GM12873 (cell line): Measurements from ENCODE around the gene MYADM.

Source experiments
- TF ChIP-seq, protein P1 (sequence below): IDR thresholded peaks from 2 replicates; pipeline ENCODE4 v1.5.1; 2012; ENCODE audit warnings: low read depth, mild to moderate bottlenecking, moderate library complexity, low read length, control low read depth; ENCODE audit not compliant: insufficient read depth; ENCODE audit errors: missing control alignments

The MYADM gene

DNA sequence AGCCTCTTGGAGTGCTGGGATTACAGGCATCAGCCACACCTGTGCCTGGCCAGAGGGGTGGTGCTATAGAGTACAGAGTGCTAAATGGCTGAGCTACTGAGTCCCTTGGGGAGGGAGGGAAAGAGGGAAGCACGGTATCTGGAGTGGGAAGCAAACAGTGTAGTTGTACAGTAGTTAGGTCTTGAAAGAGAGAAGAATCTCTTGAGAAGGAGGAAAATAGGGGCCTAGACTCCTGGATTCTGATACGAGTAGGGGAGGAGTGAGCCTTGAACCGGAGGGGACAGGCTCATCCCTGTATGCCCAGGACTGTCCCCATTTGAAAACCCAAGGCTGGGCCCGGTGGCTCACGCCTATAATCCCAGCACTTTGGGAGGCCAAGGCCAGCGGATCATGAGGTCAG is 5.1 kb downstream of the MYADM start:
- TF ChIP-seq, protein P1, sequence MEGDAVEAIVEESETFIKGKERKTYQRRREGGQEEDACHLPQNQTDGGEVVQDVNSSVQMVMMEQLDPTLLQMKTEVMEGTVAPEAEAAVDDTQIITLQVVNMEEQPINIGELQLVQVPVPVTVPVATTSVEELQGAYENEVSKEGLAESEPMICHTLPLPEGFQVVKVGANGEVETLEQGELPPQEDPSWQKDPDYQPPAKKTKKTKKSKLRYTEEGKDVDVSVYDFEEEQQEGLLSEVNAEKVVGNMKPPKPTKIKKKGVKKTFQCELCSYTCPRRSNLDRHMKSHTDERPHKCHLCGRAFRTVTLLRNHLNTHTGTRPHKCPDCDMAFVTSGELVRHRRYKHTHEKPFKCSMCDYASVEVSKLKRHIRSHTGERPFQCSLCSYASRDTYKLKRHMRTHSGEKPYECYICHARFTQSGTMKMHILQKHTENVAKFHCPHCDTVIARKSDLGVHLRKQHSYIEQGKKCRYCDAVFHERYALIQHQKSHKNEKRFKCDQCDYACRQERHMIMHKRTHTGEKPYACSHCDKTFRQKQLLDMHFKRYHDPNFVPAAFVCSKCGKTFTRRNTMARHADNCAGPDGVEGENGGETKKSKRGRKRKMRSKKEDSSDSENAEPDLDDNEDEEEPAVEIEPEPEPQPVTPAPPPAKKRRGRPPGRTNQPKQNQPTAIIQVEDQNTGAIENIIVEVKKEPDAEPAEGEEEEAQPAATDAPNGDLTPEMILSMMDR: no peak

DNA sequence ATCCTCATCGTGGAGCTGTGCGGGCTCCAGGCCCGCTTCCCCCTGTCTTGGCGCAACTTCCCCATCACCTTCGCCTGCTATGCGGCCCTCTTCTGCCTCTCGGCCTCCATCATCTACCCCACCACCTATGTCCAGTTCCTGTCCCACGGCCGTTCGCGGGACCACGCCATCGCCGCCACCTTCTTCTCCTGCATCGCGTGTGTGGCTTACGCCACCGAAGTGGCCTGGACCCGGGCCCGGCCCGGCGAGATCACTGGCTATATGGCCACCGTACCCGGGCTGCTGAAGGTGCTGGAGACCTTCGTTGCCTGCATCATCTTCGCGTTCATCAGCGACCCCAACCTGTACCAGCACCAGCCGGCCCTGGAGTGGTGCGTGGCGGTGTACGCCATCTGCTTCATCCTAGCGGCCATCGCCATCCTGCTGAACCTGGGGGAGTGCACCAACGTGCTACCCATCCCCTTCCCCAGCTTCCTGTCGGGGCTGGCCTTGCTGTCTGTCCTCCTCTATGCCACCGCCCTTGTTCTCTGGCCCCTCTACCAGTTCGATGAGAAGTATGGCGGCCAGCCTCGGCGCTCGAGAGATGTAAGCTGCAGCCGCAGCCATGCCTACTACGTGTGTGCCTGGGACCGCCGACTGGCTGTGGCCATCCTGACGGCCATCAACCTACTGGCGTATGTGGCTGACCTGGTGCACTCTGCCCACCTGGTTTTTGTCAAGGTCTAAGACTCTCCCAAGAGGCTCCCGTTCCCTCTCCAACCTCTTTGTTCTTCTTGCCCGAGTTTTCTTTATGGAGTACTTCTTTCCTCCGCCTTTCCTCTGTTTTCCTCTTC is 6.3 kb downstream of the MYADM start:
- TF ChIP-seq, protein P1: no peak

DNA sequence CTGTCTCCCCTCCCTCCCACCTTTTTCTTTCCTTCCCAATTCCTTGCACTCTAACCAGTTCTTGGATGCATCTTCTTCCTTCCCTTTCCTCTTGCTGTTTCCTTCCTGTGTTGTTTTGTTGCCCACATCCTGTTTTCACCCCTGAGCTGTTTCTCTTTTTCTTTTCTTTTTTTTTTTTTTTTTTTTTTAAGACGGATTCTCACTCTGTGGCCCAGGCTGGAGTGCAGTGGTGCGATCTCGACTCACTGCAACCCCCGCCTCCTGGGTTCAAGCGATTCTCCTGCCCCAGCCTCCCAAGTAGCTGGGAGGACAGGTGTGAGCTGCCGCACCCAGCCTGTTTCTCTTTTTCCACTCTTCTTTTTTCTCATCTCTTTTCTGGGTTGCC is 6.9 kb downstream of the MYADM start:
- TF ChIP-seq, protein P1: no peak

DNA sequence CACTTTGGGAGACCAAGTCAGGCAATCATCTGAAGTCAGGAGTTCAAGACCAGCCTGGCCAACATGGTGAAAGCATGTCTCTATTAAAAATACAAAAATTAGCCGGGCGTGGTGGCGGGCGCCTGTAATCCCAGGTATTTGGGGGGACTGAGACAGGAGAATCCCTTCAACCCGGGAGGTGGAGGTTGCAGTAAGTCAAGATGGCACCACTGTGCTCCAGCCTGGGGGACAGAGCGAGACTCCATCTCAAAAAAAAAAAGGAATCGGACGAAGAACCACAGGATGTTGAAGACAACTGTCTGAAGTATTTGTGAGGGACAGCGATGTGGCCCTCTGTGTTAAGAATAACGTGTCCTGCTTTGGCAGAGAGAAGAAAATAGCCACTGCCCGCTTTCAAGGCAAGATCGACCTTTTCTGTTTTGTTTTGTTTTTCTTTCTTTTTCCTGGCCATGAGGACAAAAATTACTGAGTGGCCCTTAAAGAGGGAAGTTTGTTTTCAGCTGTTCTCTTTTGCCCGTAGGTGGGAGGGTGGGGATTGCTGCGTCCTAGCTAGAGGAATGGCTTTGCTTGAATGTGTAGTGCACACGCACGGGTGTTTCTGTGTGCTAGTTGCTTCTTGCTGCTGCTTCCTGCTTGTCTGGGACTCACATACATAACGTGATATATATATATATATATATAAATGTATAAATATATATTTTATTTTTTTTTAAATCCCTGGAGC is 8.1 kb downstream of the MYADM start:
- TF ChIP-seq, protein P1: no peak

DNA sequence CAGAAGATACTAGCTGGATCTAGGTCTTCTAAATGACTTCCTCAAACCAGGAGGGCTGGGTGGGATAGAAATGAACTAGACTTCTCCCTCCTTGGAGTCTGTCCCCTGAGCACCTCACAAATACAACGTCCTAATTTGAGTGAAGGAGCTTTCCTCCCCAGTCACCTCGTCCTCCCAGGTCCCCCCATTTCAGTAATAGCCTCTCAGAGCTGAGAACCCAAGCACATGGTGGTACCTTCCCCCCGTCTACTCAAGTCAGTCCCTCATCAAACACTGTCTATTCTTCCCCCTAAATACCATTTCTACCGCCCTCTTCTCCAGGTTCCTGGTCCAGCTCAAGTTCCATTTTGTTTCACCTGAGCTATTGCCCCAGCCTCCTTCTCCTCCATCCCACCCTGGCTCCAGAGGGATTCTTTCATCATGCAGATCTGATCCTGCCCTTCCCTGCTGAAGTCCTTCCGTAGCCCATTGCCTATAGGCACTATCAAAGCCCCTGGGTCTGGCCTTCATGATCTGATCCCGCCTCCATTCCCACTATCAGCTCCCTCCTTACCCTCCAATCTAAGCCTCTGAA is 9.1 kb downstream of the MYADM start:
- TF ChIP-seq, protein P1: no peak

DNA sequence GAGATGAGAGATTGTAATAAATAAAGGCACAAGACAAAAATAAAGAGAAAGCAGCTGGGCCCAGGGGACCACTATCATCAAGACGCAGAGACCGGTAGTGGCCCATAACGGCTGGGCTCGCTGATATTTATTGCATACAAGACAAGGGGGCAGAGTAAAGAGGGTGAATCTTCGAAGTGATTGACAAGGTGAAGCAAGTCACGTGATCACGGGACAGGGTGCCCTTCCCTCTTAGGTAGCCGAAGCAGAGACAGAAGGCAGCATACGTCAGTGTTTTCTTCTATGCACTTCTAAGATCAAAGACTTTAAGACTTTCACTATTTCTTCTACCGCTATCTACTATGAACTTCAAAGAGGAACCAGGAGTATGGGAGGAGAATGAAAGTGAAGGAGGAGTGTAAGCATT is 9.7 kb downstream of the MYADM start:
- TF ChIP-seq, protein P1: no peak

DNA sequence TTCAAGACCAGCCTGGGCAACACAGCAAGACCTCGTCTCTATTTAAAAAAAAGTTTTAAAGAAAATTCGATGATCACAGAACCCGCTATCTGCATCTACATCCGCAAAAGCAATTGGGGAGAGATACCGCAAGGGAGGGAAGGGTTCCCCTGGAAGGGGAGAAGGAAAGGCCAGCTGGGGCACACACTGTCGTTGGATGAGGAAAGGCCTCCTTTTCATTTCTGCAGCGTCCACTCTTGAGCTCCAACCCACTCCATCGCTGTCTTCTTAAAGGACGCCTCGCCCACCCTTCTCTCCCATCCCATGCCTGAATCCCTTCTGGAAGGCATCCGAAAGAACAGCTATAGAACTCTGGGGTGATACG is 11.1 kb downstream of the MYADM start:
- TF ChIP-seq, protein P1: no peak
